Measurements from ENCODE around the gene CHL1.

CHL1 gene

DNA sequence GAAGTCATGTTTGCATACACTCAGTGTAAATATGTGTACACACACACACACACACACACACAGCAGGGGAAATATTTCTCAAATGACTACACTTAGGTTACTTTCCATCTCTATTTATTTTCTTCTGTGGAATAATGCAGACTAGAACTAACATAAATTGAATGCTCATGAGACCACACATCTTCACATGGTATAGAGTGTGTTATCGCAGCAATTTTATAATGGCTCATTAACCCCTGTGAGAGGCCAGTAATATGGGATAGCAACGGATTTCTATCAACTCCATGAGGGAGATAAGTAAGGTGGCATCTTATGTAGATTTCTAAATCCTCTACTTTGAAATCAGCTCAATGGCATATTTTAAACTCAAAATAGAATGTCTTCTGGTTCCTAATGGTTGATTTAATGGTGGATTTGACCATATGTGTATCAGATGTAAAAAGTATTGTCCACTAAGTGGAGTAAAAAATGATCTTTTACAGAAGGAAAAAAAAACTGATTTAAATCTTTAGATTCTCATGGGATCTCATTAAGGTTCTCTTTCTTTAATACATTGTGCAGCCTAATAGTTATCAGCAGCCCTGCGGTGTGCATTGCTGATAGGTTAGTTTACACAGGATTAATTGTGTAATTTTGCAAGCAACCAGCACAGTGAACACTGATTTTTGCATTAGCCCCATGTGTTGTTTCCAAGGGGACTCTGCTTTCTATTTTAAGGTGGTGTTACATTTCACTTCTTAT, 32.0 kb downstream of the CHL1 start:
- no peak for DNase-seq (ENCODE audit: low read depth)

DNA sequence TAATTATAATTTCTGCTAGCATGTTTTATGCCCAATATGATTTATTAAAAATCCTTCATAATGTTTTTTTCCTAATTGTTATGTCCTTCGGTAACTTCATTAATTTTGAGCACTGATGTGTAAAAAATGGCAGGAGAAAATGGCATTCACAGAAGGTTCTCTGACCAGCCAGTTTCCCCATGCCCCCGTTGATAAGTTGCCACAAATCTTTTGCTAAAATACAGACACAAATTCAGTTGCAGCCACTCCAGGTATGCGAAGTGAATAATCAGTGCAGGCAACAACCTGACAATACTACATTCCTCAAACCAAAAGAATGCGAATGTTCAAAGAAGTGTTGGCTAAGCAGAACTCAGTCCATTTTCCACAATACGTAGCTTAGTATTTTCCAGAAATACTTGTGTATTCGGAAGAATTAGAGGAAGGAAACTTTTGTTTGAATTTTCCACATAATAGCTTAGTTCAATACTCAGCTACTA, 32.7 kb downstream of the CHL1 start:
- DNase-seq (ENCODE audit: low read depth) = no peak

DNA sequence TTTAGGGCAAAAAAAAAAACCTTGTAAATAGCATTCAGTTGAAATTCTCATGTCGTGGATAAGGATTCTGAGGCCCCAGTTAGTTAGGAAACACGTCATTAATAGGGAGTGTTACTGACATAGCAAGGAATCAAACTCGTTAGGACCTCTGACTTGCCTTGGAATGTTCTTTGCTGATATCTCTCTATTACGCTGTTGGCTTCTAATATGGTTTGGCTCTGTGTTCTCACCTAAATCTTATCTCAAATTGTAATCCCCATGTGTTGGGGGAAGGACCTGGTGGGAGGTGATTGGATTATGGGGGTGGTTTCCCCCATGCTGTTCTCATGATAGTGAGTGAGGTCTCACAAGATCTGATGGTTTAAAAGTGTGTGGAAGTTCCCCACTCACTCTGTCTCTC, 40.3 kb downstream of the CHL1 start:
- DNase-seq (ENCODE audit: low read depth) = no peak

DNA sequence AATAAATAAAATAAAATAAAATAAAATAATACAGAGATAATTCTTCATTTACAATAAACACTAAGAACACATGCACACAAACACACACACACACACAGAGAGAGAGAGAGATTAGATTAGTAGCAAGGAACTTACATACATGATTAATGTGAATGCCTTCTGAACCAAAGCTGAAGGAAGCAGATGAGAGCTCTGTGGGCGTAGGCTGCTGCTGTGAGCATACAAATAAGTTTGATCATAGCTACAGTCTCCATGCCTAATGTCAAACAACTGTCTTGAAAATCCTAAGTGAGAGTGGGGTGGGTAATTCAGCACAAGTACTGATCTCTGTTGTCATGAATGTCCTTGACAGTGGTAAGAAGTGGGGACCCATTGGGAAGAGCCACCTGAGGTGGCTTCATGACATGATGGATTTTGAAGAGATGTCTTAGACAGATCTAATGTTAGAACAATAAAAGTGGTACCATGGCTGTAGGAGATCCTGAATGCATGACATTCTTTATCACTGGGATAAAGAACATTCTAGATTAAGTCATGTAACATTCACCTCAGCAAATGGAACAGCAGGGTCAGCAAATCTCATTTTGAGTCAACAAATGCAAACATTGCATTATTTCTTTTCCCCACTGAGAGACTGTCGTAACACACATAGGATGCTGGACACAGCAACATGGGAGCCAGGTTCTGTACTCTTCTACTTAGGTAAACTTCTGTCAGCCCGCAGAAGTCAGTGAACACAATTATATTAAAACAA, 46.2 kb downstream of the CHL1 start:
- DNase-seq (ENCODE audit: low read depth) = no peak

DNA sequence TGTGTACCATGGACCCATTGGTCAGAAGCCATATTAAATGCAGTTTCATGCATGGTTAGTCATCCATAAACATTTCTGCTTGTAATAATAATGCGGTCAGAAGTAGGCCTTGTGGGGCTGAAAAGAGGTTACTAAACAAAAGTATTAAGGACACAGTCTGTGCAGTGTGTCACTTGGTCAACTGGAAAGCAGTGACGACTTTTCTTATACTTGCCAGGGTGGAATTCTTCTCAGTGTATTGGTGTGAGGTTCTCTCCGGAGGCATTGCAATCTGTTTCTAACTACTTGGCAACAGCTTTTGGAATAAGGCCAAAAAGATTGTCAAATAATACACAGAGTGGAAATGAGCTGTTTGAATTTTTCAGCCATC, 46.8 kb downstream of the CHL1 start:
- DNase-seq (ENCODE audit: low read depth) = peak; percentile 72

DNA sequence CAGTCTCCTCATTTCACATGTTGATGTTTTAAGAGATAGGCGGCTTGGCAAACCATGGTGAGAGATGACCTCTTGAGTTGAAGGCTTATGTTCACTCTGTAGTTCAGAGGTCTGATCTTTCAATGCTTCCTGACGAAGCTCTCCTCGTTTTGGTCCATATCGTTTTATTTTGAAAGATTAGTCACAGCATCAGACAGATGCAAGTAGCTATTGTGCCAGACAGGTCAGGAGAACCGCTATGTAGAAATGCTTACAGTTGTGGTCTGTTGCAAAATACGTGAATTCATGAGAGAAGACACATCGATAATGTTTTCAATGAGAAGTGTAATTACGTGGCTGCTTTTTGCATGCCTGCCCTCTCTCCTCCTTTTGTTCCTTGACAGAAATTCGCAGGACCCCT, 47.5 kb downstream of the CHL1 start:
- no peak for DNase-seq (ENCODE audit: low read depth)

DNA sequence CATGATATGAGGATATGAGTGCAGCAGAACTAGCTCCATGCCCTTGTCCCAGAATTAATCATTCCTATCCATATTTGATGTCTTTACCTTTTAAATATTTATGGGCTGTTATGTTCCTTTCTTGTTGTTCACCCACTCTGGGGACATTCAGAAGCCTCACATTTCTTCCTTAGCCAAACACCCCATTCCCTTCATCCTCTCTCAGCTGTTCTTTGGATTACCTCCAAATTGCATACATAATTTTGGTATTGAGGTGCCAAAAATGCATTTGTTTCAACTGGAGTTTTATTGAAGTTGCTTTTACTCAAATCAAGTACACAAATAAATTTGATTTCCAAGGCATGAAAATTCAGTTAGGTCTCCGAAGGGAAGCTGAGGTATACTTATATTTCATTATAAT, 51.4 kb downstream of the CHL1 start:
- DNase-seq (ENCODE audit: low read depth) = no peak

DNA sequence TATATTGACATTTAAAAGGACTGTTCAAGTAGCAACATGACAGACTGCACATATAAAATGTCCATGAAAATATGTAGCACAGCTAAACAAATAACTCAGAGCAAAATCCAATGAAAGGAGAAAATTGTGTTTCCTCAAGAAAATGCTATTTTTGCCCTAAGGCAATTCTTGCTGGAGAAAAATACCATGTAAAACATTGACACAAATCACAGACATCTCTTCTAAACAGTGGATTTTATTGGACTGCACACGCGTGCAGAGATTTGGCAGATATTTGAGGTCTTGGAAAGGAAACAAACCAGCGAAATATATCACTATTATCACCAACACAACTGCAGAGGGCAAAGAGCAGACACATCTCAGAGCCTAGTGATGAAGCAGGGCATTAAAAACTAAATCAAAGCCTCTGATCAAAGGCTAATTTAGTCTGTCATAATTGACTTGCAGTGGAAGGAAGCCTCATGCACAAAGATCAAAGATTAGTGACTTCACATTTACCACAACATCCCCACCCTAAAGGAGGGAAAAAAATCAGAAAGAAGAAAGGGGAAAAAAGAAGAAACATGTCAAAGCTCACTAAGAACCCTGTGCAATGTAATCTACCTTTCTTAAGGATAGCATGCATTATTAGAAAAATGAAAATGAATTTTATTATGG, 52.4 kb downstream of the CHL1 start:
- DNase-seq (ENCODE audit: low read depth) = no peak

DNA sequence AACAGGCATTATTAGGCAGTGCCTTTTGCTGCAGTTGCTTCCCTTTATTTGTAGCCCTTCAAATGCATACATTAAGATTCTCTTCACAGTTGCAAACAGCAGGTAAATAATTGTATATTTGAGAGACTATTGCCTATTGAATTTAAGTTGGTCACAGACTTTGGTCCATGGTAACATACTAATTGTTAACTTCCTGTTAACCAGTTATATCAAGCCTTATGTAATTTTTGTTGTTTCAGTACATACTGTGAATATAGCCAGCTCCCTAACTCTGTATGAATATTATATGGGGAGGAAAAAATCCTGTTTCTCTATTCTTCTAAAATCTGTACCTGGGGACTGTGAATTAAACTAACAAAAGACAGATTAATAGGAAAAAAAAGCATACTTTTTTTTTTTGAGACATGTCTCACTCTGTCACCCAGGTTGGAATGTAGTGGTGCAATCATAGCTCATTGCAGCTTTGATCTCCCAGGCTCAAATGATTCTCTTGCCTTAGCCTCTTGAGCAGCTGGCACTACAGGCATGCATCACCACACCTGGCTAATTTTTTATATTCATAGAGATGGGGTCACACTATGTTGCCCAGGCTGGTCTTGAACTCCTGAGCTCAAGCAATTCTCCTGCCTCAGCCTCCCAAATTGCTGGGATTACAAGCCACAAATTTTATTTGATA, 53.2 kb downstream of the CHL1 start:
- DNase-seq (ENCODE audit: low read depth) = no peak

DNA sequence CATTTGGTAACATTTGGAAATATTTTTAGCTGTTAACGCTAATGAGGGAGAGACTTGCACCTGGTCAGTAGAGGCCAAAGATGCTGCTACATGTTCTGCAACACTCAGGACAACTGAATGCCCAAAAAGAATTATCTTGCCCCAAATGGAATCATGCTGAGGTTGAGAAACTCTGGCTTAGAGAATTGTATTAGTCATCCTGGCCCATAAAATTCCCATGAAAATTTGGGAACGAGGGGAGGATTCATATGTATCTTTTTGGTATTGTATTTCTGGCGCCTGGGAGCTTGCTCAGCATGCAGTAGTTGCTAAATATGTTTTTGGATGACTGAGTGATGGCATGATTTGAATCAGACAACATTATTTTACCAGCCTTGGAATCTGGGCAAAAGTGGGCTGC, 59.9 kb downstream of the CHL1 start:
- no peak for DNase-seq (ENCODE audit: low read depth)

DNA sequence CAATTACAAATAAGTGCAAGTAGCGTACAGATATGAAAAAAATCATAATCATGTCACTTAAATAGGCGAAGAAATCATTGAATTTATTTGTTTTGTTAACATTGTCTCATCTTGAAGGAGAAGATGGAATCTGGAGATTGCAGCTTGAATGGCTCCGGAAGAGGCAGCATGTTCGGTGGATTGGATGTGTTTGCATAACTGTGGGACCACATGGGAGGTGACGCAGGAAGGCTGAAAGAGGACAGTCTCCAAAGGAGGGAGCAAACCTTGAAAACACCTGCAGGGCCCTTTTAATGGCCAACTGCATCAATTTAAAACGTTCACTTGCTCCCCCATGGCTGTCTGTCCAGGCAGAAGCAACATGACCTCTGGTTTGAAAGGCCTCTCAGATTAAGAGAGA, 61.3 kb downstream of the CHL1 start:
- no peak for DNase-seq (ENCODE audit: low read depth)

DNA sequence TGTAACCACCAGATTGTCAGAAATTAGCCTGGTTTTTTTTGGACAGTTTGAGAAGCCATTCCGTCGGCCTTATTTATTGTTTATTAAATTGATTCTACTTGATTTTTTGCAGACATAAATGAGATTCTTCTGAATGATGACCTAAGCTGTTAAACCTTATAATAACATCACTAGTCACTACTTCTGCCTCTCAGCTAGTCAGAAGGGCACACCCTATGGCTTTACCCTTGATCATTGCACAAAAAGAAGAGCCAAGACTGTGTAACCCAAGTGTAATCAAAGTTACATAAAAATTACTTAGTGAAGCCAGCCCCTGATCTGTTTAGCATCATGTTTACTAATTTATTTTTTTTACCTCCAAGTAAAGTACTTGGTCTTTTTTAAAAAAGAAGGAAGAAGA, 64.3 kb downstream of the CHL1 start:
- no peak for DNase-seq (ENCODE audit: low read depth)

DNA sequence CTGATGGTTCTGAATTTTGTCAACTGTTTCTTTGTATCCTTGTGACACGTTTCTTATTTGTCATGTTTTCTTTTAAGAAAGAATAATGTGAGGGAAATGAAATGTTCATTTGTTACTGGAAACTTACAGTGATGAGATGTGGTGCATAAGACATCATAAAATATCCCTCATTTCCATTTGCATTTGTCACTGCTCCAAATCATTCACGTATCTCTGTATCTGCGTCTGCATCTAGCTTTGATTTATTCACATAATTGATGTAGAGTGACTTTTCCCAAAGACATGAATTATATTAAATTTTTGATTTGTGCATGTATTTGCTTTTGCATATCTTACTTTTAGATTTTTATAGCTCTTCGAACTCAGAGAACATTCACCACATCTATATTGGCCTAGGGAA, 66.8 kb downstream of the CHL1 start:
- DNase-seq (ENCODE audit: low read depth) = no peak

DNA sequence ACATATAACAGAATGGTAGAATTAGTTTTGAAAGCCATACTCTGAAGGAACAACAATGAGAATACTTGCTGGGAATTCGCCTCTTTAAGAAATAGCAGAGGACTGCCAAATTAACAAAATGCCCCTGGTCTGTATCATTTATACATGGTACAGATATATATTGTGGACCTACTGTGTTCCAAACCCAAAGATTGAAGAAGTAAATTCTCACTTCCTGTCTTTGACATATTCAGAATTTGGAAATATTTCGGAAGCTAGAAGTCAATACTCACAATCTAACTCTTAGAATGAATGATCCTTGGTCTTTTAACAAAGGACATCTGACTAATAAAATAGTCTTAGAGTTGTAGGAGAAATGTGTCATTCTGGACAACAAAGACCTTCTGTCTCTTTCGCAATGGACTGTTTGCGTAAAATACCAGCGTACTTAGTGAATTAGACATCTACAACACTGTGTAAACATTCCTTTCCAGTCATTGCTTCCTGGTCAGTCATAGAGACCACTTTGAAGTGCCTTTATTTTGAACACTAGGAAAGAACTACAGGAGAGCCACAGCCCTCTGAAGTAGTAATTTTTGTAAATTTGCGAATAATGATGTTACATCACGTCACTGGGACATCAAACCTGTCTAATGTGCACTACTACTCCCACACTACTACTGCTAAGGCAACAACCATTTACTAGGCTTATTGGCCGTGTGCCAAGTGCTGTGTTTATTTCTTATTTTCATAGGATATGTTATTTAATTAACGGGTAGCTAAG, 68.0 kb downstream of the CHL1 start:
- peak; percentile 75 for DNase-seq (ENCODE audit: low read depth)

DNA sequence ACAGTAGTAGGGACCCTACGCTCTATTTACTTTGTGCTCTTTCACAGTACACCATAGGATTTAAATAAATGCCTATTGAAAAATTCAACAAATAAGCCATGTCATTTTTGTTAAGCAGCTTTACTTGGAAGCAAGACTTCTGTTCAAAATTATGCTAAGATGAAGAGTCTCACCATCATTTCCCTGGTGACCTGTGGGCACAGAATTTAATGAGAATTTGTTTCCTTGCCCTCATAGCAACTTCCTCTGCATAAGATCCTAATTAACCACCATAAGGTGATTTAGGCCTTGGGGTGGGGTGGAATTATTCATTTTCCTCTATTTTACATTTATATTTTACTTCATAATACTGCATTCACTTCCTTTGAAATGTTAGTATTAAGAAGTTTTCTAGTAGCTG, 70.5 kb downstream of the CHL1 start:
- DNase-seq (ENCODE audit: low read depth) = no peak

DNA sequence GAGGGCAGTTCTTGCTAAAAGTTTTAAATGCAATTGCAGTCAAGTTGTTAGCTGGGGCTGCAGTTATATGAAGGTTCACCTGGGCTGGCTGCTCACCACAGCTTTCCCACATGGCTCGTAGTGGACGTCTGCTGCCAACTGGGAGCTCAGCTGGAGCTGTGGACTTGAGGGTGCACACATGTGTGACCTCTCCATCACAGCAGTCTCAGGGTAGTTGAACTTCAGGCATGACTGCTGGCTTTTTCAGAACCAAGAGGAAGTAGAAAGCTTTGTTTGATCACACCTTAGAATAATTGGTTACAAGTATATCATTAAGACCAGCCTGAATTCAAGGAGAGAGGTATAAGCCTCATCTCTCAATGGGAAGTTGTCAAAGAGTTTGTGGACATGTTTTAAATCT, 74.1 kb downstream of the CHL1 start:
- DNase-seq (ENCODE audit: low read depth) = no peak

DNA sequence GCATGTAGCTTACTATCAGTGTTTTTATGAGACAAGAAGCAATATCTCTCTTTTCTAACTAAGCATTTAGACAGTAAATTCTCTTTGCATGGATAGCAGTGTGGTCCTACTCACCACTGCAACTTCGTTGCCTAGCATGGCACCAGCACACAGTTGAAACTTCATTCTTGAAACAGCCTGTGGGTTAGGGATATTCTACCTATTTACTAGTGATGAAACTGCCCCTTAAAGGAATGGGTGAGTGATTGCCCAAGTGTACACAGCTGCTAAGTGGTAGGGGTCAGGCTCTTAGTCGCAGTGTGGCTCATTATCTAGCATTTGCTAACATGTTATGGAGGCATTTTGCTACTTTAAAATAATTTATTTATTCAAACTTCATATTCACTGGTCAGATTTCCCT, 78.4 kb downstream of the CHL1 start:
- no peak for DNase-seq (ENCODE audit: low read depth)

DNA sequence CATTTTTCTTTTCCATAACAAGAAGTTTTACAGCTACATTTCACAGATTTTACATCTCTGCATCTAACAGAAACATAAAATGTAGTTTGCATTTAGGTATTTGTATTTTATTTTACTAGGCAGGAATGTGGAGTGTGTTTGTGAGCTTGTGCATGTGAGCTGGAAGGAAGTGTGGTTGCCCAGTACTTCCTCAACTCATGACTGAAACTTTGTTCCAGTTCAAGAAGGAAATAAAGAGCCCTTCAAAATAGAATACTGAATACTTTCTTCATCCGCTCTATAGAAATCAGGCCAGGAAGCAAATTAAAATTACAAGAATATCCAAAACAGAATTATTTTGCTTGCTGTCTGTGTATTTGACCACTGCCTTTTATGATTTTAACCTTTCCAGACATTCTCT, 81.3 kb downstream of the CHL1 start:
- DNase-seq (ENCODE audit: low read depth) = no peak

DNA sequence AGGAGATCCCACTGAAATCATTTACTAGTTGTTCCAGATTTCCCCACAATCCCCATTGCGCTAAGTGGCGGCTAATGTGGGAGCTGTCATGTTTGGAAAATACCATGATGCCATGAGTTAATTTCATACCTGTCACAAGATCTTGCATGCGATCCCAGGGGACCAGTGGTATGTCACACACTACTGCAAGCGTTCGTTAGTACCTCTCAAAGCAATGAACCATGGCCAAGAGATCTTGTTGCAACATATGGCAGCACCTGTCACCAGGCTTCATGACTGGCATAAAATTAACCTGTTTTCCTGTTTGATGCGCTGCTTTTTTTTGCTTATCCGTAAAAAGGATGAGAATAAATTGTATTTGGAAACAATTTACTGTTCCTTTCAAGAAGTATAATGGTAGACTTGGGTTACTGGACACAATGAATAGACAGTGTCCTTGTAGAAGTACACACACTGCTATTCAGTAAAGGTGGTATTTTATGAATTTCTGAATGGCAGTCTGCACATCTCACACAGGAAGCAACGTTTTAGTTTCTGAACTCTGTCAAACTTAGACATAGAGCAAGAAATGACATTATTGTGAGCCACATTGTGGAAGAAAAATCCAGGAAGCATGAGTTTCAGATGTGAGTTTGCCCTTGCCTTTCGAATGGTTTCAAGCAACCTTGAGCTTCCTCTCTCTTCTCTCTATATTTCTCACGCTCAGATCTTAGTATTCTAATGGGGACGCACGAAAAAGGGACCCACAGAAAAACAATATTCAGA, 81.9 kb downstream of the CHL1 start:
- DNase-seq (ENCODE audit: low read depth) = no peak

DNA sequence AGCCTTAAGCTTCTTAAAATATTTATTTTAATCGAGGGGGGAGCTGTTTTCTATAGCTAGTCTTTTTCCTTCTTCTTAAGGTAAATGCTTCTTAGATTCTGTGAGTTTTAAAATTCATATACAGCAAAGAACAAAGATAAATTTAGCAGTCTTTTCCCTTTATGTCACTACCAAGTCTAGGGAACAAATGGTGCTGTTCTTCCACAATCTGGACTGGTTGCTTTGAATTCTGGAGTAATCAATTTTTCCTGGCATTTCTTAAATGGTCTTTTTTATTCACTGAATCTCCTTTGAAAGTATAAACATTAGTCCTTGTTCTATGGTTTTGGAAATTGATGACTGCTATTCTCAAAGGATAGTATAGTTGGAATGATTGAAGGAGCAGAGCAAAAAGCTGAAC, 82.8 kb downstream of the CHL1 start:
- no peak for DNase-seq (ENCODE audit: low read depth)

DNA sequence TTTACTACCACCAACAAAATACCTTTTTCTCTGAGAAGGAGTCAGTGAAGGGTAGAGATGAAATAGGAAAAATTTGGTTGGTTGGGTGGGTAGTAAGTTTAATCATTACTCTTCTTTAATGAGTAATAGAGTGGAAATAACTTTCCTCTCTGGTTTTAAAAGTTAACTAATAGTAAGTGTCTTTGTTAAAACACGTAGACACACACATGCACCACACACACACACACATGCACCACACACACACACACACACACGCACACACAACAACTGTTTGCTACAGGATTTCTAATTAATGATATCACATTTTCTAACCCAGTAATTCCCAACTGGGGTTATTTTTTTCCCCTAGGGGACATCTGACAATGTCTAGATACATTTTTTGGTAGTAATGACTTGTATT, 84.1 kb downstream of the CHL1 start:
- DNase-seq (ENCODE audit: low read depth) = no peak

All from non-pigmented ciliary epithelial cell (primary cell).